Psoas muscle (tissue), 8 donors: ENCODE measurements around the gene NOC2L. TPM values are rescaled to one million over a fixed set of nuclear protein-coding genes. Genes with fewer than 3 reads are reported as not detected.

Experiments
- ATAC-seq, 4 donors: fragments of 200-7000 bp; cut with Tn5 transposase; one replicate each; pipeline ENCODE4 v1.9.1; 2020; ENCODE audit warnings: moderate library complexity in 3 of 4, mild to moderate bottlenecking in 2 of 4
- DNase-seq, 2 donors: peaks; one replicate each; pipeline ENCODE4 v3.0.0-alpha.2; 2020
- H3K27ac ChIP-seq: fragments of 200-600 bp; one replicate; pipeline ENCODE4 v1.8.0; 2022
- H3K27me3 ChIP-seq, 3 donors: fragments of 200-600 bp in 1 of 3; one replicate each; pipeline versions ENCODE4 v1.6.1 to v1.8.0; 2013 to 2022; ENCODE audit warnings: low read length in 2 of 3, mild to moderate bottlenecking in 2 of 3, moderate library complexity in 1 of 3; ENCODE audit not compliant: insufficient read depth in 3 of 3
- H3K36me3 ChIP-seq, 2 donors: fragments of 200-600 bp in 1 of 2; one replicate each; pipeline versions ENCODE4 v1.6.1 to v1.8.0; 2013 to 2022; ENCODE audit warnings: low read depth in 1 of 2, mild to moderate bottlenecking in 1 of 2, moderate library complexity in 1 of 2; ENCODE audit not compliant: insufficient read depth in 1 of 2
- H3K4me1 ChIP-seq: fragments of 200-600 bp; one replicate; pipeline ENCODE4 v1.8.0; 2022
- H3K4me3 ChIP-seq: fragments of 200-600 bp; one replicate; pipeline ENCODE4 v1.8.0; 2022; ENCODE audit warnings: mild to moderate bottlenecking
- H3K9me3 ChIP-seq: fragments of 200-600 bp; one replicate; pipeline ENCODE4 v1.8.0; 2022
- WGBS, 3 donors: extraction: QIAGEN DNeasy Blood & Tissue Kit; methylation state at CpG; one replicate each; pipeline versions ENCODE4 v1.1.6 to v1.1.7; 2013; 5-methylcytosine and 5-hydroxymethylcytosine counted together
- intact Hi-C, 2 donors: fragments of 100-400 bp; cut with DNase I; formaldehyde crosslinking; loops; one replicate each; pipeline versions ENCODE4 v1.11.0 to v1.14.2; 2022
- polyA plus RNA-seq, 3 donors: library from polyadenylated mRNA; stranded (reverse); fragments of 200-250 nt; gene quantifications; one replicate each; pipeline ENCODE4 v1.2.3, GENCODE V29; 2013
- total RNA-seq, 4 donors: library from RNA; stranded (reverse); fragmentation: NEBNext Ultra II Directional in 2 of 4; extraction: Animal tissue kit (Norgen Biotek cat#: 25700) in 2 of 4; gene quantifications; one replicate each; pipeline versions ENCODE4 v1.2.1 to v1.2.4, GENCODE V29; 2021 to 2023
- TF ChIP-seq, protein P1 (sequence below): fragments of 200-600 bp; IDR thresholded peaks from one replicate; pipeline ENCODE4 v1.8.0; 2022; ENCODE audit warnings: antibody characterized with exemption
- donor health status: healthy with polysubstance abuse.
- donor health status: DM: no; HTN: no; CAD: no; lungs with moderate emphysema.
- donor health status: Bipolar disorder and iron deficiency.
- donor health status: healthy.
- donor health status: DM: yes; HTN: yes; CAD: no.
- donor health status: DM: no; HTN: no; CAD: no.
- donor health status: DM: no; HTN: no; CAD: no.
- donor health status: DM: yes; HTN: yes; CAD: no.

The NOC2L gene
- total and polyA plus RNA-seq, 7 donors = 61.4 to 106 (median 85.3) TPM

- Histone ChIP-seq H3K27ac (no peak overlapping the region), H3K27me3 (peaks cover 0 to 66% (median 6%) of the 10 kb centered on the region in 3 donors), H3K4me1 (peaks cover 18% of the 10 kb centered on the region), H3K4me3 (no peak overlapping the region), H3K36me3 (no peaks in the 10 kb centered on the region), H3K9me3 (no peaks in the 10 kb centered on the region)
- DNase-seq (no peak), ATAC-seq (no peak)
- WGBS, 3 donors = 67 to 70% (median 70%) methylated on average over 5 to 6 of the region's 6 CpGs
- TF ChIP-seq, protein P1, sequence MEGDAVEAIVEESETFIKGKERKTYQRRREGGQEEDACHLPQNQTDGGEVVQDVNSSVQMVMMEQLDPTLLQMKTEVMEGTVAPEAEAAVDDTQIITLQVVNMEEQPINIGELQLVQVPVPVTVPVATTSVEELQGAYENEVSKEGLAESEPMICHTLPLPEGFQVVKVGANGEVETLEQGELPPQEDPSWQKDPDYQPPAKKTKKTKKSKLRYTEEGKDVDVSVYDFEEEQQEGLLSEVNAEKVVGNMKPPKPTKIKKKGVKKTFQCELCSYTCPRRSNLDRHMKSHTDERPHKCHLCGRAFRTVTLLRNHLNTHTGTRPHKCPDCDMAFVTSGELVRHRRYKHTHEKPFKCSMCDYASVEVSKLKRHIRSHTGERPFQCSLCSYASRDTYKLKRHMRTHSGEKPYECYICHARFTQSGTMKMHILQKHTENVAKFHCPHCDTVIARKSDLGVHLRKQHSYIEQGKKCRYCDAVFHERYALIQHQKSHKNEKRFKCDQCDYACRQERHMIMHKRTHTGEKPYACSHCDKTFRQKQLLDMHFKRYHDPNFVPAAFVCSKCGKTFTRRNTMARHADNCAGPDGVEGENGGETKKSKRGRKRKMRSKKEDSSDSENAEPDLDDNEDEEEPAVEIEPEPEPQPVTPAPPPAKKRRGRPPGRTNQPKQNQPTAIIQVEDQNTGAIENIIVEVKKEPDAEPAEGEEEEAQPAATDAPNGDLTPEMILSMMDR = no peak
- intact Hi-C loops = no loop called here
These were observed 40.2 kb downstream of the NOC2L start for GRCh38 chr1:918843-919242.

GRCh38 chr1:918353-918752 lies 40.7 kb downstream of the NOC2L start:
- TF ChIP-seq, protein P1 = no peak
- 70 to 81% (median 80%) methylated on average over 14 to 15 of the region's 15 CpGs for whole genome bisulfite sequencing, 3 donors
- no peak overlapping the region for H3K4me3 ChIP-seq
- no peaks in the 10 kb centered on the region for H3K36me3 ChIP-seq
- H3K27ac ChIP-seq = no peak overlapping the region
- peaks cover 0 to 68% (median 6%) of the 10 kb centered on the region in 3 donors for H3K27me3 ChIP-seq
- intact Hi-C loops = no loop called here
- no peak for ATAC-seq
- H3K4me1 ChIP-seq = peaks cover 16% of the 10 kb centered on the region
- no peaks in the 10 kb centered on the region for H3K9me3 ChIP-seq
- peak; percentile 7 to 33 for DNase-seq

GRCh38 chr1:917466-918091 lies 41.5 kb downstream of the NOC2L start:
- no peak overlapping the region for H3K4me3 ChIP-seq
- no peaks in the 10 kb centered on the region for H3K9me3 ChIP-seq
- H3K27ac ChIP-seq = no peak overlapping the region
- H3K36me3 ChIP-seq = no peaks in the 10 kb centered on the region
- peaks cover 0 to 73% (median 8%) of the 10 kb centered on the region in 3 donors for H3K27me3 ChIP-seq
- WGBS, 3 donors = 57 to 73% (median 58%) methylated on average over 21 to 22 of the region's 22 CpGs
- intact Hi-C loops = no loop called here
- ATAC-seq = no peak
- peaks cover 12% of the 10 kb centered on the region for H3K4me1 ChIP-seq
- TF ChIP-seq, protein P1 = no peak
- peak in 1 of 2 donors; percentile 39 for DNase-seq

GRCh38 chr1:917076-917459 lies 42.0 kb downstream of the NOC2L start:
- Histone ChIP-seq H3K36me3 (no peaks in the 10 kb centered on the region), H3K9me3 (no peaks in the 10 kb centered on the region), H3K27me3 (peaks cover 0 to 78% (median 8%) of the 10 kb centered on the region in 3 donors), H3K4me1 (peaks cover 12% of the 10 kb centered on the region), H3K4me3 (no peak overlapping the region), H3K27ac (no peak overlapping the region)
- TF ChIP-seq, protein P1 = no peak
- ATAC-seq (no peak), DNase-seq (peak in 1 of 2 donors; percentile 36)
- 39 to 51% (median 42%) methylated on average over 7 of the region's 7 CpGs for WGBS, 3 donors
- intact Hi-C loops = no loop called here
